H1 (cell line): ENCODE data around the gene TSHB. TPM values are rescaled to one million over a fixed set of nuclear protein-coding genes. Genes with fewer than 3 reads are reported as not detected.

ENCODE experiments used
- ATF2 ChIP-seq: IDR thresholded peaks from 2 replicates; pipeline ENCODE4 v1.6.1; 2012; ENCODE audit warnings: low read length, inconsistent platforms
- CHD7 ChIP-seq: fragments of 300-600 bp; sonication (generic); IDR thresholded peaks from 2 replicates; pipeline ENCODE4 v1.7.1; 2012; ENCODE audit warnings: low read length, moderate library complexity, mild to moderate bottlenecking, inconsistent platforms; ENCODE audit not compliant: insufficient replicate concordance
- NRF1 ChIP-seq: IDR thresholded peaks from 2 replicates; pipeline ENCODE4 v1.6.1; 2011; ENCODE audit warnings: mild to moderate bottlenecking, low read depth, low read length, improper control_type of control experiment
- RFX5 ChIP-seq: IDR thresholded peaks from 2 replicates; pipeline ENCODE4 v1.6.1; 2011; ENCODE audit warnings: low read depth, low read length, improper control_type of control experiment, borderline replicate concordance
- polyA plus RNA-seq, 7 experiments: library from polyadenylated mRNA; depleted of rRNA in 3 of 7; stranded (reverse) in 5 of 7; unstranded in 2 of 7; fragments of >200 nt in 5 of 7; fragments of 200-250 nt in 2 of 7; gene quantifications; 1 replicate in 5 of 7; 2 replicates in 1 of 7; 4 replicates in 1 of 7; pipeline versions ENCODE4 v1.2.1 to v1.2.3, GENCODE V29; 2011 to 2013; ENCODE audit warnings: missing spikeins in 2 of 7, mixed read lengths in 2 of 7
- total RNA-seq: library from RNA; stranded (reverse); fragmentation: NEBNext Ultra II Directional; extraction: Animal tissue kit (Norgen Biotek cat#: 25700); gene quantifications from 2 replicates; pipeline ENCODE4 v1.2.1, GENCODE V29; 2021

The TSHB gene
- total and polyA plus RNA-seq, 2 of the 8 experiments (the other 6 are each of a cell fraction or from before 2014, with no cell fraction given): not detected

DNA sequence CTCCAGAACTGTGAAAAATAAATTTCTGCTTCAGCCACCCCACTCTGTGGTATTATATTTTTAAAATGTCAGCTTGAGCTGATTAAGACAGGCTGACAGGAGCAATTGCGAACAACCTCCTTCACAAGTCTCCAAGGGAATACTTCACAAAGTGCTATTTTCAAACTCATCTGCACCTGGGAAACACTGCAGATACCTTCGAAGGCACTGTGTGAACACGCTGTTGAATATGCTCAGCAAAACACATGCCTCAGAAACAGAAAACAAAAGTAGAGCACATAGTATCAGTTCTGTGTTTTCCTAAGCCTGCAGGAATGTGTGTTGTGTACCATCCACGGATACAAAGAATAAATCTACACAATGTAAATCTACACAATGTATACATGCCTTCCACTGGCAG is 49.1 kb downstream of the TSHB start (continued):
- TF ChIP-seq CHD7 (no peak), NRF1 (no peak), RFX5 (no peak), ATF2 (no peak)
